B cell (primary cell): ENCODE data around the gene ANTXR2.

ENCODE experiments used
- EZH2 ChIP-seq: IDR thresholded peaks from 2 replicates; pipeline ENCODE4 v1.6.1; 2012; ENCODE audit warnings: borderline replicate concordance, low read depth, mild to moderate bottlenecking, moderate library complexity, low read length; ENCODE audit not compliant: insufficient read depth, poor library complexity, severe bottlenecking
- TF ChIP-seq, protein P1 (sequence below): fragments of 200-600 bp; IDR thresholded peaks from one replicate; pipeline ENCODE4 v1.8.0; 2022; ENCODE audit warnings: antibody characterized with exemption, mild to moderate bottlenecking

DNA sequence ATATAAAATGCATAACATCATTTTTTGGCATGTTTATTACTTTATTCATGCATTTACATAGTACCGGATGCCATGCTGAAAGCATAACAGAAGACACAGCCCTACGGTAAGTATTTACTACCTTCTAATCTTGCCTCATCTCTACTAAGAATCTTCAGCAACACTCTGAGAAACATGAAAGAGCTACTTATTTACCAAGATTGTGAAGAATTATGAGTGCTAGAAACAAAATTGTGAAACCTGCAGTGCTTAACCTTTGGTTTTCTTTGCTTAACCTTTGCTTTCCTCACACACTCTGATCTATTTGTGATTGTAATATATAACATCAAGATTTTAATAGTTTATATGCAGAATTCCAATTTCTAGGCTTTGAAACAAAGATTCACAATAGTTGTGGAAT is 7.4 kb downstream of the ANTXR2 start:
- TF ChIP-seq, protein P1, sequence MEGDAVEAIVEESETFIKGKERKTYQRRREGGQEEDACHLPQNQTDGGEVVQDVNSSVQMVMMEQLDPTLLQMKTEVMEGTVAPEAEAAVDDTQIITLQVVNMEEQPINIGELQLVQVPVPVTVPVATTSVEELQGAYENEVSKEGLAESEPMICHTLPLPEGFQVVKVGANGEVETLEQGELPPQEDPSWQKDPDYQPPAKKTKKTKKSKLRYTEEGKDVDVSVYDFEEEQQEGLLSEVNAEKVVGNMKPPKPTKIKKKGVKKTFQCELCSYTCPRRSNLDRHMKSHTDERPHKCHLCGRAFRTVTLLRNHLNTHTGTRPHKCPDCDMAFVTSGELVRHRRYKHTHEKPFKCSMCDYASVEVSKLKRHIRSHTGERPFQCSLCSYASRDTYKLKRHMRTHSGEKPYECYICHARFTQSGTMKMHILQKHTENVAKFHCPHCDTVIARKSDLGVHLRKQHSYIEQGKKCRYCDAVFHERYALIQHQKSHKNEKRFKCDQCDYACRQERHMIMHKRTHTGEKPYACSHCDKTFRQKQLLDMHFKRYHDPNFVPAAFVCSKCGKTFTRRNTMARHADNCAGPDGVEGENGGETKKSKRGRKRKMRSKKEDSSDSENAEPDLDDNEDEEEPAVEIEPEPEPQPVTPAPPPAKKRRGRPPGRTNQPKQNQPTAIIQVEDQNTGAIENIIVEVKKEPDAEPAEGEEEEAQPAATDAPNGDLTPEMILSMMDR, result no peak
- no peak for TF ChIP-seq EZH2
